HG02571 (cell line): Measurements from ENCODE around the gene RGS17.
"Not testable (repeated sequence)": the region's sequence is repeated elsewhere in the genome, so short reads cannot be mapped to it uniquely, and the experiment has no call there.

Experiments
- ATAC-seq: cut with Tn5 transposase; IDR thresholded peaks from one replicate; pipeline ENCODE4 v1.9.1; 2021; ENCODE audit warnings: mild to moderate bottlenecking, moderate library complexity; ENCODE audit not compliant: unreplicated experiment

The RGS17 gene

DNA sequence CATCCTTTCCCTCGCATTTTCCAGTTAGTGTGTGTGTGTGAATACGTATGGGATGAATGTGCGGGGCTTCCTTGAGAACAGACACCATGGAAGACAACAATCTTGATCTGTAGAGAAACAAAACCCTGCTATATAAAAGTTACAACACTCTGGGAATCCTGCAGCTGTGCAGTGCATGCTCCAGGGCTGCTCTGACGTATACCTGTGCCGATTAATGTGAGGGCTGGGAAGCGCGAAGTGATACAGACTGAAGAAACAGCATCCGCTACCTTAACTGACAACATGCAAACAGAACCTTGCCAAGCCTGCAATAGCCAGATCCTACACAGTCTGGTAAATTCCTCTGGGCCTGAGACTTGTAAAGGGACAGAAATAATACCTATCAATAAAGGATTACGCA lies 96.9 kb downstream of the RGS17 start:
- ATAC-seq = no peak

DNA sequence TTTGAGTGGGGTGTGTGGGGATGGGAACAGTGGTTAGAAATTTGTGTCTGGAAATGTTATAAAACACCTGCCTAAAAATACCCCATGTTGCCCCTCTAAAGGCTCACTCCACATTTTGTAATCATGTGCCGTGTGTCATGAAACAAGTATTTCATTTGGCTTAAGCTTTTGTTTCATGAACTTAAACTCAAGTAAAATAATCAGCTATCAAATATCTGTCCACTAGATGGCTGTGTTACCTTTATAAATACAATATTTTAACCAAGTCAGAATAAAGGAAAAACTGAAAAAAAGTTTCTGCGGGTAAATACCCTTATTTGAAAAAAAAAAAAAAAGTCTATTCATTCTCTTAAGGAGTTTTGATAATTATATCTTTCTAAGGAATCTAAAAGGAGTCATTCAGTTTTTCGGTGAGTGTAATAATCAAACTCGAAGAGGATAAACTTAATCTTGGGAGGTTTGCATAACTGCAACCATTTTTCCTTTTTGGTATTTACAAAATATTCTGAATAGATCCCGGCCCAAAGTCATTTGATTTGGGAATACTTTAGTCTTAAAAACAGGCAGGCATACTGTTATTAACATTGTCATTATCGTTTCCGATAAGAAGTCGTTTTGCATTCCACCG lies 98.7 kb downstream of the RGS17 start:
- no peak for ATAC-seq

GRCh38 chr6:153031335-153031955 lies 99.6 kb downstream of the RGS17 start:
- ATAC-seq = no peak

- ATAC-seq = no peak
These were observed 102.1 kb downstream of the RGS17 start for GRCh38 chr6:153028963-153029362.

GRCh38 chr6:153028286-153028685 lies 102.8 kb downstream of the RGS17 start:
- ATAC-seq = no peak

DNA sequence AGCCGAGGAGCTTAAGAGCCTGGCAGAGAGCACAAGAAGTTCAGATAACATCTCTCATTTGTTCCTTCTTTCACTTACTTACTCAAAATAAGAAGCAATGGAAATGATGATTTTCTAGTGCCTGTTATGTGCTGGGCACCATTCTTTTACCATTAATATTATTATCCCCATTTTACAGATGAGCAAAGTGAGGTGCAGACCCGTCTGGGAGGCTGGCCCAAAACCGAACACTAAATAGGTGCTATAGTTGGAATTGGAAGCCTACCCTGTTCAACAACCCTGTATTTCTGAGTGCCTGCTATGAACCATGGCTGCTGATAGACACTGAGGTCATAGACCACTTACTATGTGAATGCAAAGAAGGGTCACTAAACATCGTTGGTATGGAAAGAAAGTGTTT lies 103.6 kb downstream of the RGS17 start:
- no peak for ATAC-seq

GRCh38 chr6:153024709-153025017 lies 106.4 kb downstream of the RGS17 start:
- no peak for ATAC-seq

- peak; percentile 99 for ATAC-seq
These were observed 106.9 kb downstream of the RGS17 start for GRCh38 chr6:153023977-153024708.

DNA sequence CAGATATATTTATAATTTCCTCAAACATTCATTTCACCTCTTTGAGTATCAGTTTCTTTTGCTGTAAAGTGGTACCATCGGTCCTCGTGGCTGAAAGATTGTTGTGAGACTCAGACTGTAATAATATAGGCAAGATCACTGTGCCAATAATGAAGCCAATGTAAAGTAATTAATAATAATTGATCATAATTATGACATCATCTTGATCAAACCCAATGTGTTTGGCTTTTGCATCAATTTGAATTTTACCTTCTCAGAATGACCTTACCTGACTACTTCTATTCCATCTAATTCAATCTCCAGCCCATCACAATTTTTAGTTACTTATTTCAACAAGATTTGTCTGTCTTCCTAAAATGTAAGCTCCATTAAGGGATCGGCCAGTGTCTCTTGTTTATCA lies 112.7 kb downstream of the RGS17 start:
- no peak for ATAC-seq

DNA sequence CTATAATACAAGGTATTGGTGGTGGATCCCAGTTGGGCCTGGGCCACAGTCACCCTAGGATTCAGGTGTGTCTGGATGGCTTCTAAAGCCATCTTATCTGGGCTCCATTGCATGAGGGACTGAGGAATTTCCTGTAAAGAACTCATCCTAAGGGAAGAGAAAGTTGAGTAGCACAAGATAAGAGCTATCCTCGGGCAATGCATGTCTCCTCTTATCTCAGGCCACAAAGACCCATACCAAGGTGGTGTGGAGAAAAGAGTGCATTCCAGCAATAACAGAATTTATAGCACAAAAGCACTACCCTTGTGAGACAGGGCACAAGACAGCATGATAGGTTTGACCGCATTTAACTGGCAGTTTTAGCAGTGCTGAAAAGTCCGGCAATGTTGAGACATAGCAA lies 114.2 kb downstream of the RGS17 start:
- ATAC-seq = no peak

DNA sequence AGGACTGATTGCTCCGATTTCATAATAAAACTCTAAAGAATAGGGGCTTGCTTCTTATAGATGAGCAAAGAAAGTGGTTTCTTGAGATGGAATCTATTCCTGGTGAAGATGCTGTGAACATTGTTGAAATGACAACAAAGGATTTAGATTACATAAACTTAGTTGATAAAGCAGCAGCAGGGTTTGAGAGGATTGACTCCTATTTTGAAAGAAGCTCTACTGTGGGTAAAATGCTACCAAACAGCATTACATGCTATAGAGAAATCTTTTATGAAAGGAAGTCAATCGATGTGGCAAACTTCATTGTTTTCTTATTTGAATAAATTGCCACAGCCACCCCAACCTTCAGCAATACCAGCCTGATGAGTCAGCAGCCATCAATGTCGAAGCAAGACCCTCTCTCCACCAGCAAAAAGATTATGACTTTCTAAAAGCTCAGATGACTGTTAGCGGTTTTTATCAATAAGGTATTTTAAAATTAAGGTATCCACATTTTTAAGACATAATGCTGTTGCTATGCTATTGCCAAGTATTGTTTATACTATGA lies 115.9 kb downstream of the RGS17 start:
- no peak for ATAC-seq

GRCh38 chr6:153013438-153013837 lies 117.6 kb downstream of the RGS17 start:
- ATAC-seq = no peak

DNA sequence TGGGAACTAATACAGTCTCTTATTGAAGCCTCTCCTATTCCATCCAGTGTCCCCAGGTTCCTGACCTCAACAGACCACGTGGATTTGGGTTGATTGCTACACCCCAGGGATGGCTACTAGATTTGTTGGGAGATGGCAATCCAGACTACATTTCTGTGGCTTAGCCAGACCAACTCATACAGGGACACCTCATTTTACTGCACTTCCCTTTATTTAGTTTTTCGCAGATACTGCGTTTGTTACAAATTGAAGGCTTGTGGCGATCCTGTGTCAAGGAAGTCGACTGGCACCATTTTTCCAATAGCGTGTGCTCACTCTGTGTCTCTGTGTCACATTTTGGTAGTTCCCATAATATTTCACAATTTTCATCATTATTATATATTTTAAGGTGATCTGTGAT lies 118.2 kb downstream of the RGS17 start:
- ATAC-seq = no peak

DNA sequence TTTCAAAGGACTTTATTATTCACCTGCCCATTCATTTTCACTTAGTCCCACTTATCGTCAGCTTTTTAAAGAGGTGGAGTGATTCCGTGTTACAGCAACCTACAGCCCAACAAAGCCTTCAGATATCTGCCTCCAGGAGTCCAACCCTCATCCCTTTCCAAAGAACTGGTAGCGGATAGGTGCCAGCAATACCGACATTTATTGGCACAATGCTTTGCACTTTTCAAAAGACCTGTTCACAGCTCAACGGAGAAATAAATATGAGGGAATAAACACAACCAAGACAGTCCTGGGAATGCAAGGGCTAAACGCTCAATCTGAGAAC lies 127.8 kb downstream of the RGS17 start:
- no peak for ATAC-seq

DNA sequence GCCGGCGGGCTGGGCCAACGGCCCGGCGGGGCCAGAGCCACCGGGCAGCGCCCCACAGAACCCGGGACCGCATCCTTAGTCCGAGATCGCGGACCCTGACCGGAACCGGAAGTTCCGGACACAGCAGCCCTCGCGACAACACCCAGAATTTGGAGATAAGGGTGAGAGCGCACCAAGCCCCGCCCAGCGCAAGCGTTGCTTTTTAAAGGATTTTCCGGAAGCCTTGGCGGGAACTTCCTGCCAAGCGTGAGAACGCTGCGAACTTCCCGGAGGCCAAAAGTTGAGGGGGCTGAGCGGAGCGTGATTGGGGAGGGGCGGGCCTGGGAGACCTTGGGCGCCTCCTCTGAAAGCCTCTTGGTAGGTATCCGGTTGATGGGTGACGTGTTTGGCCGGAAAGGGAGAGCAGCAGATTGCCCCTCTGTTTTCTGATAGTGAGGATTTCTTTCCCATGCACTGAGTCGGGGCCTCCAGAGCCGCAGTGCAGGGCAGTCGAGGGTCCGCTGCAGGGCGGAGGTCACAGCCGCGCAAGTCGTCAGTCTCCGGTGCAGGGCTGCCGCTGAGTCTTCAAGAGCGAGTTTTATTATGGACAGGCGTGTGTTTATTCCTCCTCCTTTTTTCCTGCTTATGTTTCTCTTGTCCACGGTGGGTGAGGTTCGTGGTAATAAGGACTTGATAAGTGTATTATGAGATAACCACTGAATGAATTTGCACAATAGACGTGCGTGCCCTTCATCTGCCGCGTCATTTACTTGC lies 128.3 kb downstream of the RGS17 start, which contains the start of gene MTRF1L:
Gene MTRF1L, minus strand, starts transcription at position 97 of the 753 bp plus-strand sequence. Its CDS starts 24 bp downstream, at position 73.
- ATAC-seq = peak; percentile 97

- ATAC-seq = peak; percentile 20
These were observed 129.1 kb downstream of the RGS17 start for GRCh38 chr6:153001767-153002612.

DNA sequence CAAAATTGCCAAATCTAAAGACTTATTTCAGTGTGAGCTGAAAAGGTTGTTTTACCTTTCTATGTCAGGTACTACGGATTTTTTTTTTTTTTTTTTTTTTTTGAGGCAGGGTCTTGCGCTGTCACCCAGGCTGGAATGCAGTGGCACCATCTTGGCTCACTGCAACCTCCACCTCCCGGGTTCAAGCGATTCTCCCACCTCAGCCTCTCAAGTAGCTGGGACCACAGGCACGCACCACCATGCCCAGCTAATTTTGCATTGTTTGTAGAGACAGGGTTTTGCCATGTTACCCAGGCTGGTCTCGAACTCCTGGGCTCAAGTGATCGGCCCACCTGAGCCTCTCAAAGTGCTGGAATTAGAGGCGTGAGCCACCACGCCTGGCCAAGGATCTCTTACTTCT lies 130.3 kb downstream of the RGS17 start:
- not testable (repeated sequence) for ATAC-seq

GRCh38 chr6:153000243-153000642 lies 130.8 kb downstream of the RGS17 start:
- no peak for ATAC-seq

GRCh38 chr6:152999538-152999937 lies 131.5 kb downstream of the RGS17 start:
- ATAC-seq = not testable (repeated sequence)

DNA sequence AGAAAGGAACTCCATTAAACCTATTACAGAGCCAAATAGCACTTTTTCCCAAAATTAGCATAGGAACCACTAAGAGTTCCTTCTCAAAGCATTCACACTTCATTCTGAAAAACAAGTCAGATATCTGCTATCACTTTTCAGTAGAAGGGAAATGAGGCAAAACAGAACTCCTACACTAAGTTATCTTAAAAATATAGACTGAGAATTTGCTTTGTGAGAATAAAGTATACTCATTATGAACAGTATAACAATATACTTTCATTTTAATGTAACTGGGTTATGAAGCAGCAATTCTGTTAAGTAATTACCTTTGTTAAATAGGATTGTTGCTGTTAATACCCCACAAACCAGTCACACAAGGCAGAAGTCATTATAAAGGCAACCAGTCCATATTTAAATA lies 137.2 kb downstream of the RGS17 start:
- no peak for ATAC-seq

- no peak for ATAC-seq
These were observed 137.7 kb downstream of the RGS17 start for GRCh38 chr6:152993431-152993830.
